Measurements from ENCODE around the gene SART3. TPM values are rescaled to one million over a fixed set of nuclear protein-coding genes. Genes with fewer than 3 reads are reported as not detected.

The SART3 gene
- total RNA-seq, 4 donors from 2014 or later = 67.8 to 205 (median 77.7) TPM

- DNase-seq = no peak
- TF ChIP-seq POLR2A (IDR thresholded peaks at IDR 0.05) = no peak
- TF ChIP-seq, protein P1, sequence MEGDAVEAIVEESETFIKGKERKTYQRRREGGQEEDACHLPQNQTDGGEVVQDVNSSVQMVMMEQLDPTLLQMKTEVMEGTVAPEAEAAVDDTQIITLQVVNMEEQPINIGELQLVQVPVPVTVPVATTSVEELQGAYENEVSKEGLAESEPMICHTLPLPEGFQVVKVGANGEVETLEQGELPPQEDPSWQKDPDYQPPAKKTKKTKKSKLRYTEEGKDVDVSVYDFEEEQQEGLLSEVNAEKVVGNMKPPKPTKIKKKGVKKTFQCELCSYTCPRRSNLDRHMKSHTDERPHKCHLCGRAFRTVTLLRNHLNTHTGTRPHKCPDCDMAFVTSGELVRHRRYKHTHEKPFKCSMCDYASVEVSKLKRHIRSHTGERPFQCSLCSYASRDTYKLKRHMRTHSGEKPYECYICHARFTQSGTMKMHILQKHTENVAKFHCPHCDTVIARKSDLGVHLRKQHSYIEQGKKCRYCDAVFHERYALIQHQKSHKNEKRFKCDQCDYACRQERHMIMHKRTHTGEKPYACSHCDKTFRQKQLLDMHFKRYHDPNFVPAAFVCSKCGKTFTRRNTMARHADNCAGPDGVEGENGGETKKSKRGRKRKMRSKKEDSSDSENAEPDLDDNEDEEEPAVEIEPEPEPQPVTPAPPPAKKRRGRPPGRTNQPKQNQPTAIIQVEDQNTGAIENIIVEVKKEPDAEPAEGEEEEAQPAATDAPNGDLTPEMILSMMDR (IDR thresholded peaks at IDR 0.05) = no peak
- H3K27me3 ChIP-seq = no peaks in the 10 kb centered on the region
- H3K4me3 ChIP-seq = no peak overlapping the region
- H3K27ac ChIP-seq = no peak overlapping the region
- H3K9me3 ChIP-seq = no peaks in the 10 kb centered on the region
- no peaks in the 10 kb centered on the region for H3K36me3 ChIP-seq
- no peaks in the 10 kb centered on the region for H3K4me1 ChIP-seq
Observed at GRCh38 chr12:108477055-108477880, 83.7 kb downstream of the SART3 start.

DNA sequence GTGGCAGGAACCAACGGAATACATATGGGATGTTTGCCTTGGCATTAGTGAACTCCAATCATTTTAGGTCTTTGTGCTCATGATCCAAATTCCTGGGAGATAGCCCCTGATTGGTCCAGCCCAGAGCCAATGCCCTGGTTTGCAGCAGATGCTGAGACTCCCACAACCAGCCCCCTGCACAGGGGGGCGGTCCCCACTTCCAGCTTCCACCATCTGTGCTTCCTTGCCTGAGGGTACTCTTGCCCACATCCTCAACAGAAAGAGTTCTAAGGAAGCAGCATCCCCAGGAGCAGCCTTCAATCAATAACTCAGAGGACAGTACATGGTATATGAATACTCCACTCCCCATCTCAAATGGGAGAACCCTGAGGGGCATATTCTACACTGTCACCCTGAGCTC, 85.6 kb downstream of the SART3 start:
- H3K36me3 ChIP-seq = no peaks in the 10 kb centered on the region
- TF ChIP-seq, protein P1 (IDR thresholded peaks at IDR 0.05) = no peak
- no peak for TF ChIP-seq POLR2A (IDR thresholded peaks at IDR 0.05)

DNA sequence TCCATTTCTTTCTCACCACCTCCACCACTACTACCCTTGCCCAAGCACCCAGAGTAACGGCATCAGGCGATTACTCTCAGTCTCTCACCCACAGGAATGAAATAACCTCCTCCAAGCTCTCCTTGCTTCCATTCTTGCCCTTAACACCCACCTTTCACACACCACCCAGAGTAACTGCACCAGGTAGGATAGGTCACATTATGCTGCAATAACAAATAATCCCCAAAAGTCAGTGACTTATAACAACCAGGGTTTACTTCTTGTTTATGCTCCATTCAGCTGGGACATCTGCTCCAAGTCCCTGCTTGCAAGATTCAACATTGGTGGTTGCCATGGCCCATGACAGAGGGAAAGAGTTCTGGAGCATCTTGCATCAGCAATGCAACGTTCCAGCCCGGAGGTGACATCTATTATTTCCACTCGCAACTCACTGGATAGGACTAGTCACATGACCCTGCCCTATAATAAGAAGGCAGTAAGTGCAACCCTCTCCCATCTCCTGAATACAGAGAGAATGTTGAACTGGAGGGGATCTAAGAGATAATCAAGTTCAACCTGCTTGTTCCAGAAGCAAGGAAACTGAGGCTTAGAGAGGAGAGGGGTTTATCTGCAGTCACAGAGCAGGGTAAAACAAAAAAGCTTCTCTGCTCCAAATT, 87.4 kb downstream of the SART3 start:
- Histone ChIP-seq H3K4me3 (no peak overlapping the region), H3K27me3 (no peaks in the 10 kb centered on the region), H3K9me3 (no peaks in the 10 kb centered on the region), H3K4me1 (no peaks in the 10 kb centered on the region), H3K36me3 (no peaks in the 10 kb centered on the region), H3K27ac (no peak overlapping the region)
- no peak for DNase-seq
- TF ChIP-seq, protein P1 (IDR thresholded peaks at IDR 0.05) = no peak
- no peak for TF ChIP-seq POLR2A (IDR thresholded peaks at IDR 0.05)

More for the DNA sequence above, 85.6 kb downstream of the SART3 start:
- H3K9me3 ChIP-seq = no peaks in the 10 kb centered on the region
- no peak overlapping the region for H3K27ac ChIP-seq
- H3K4me1 ChIP-seq = no peaks in the 10 kb centered on the region
- no peaks in the 10 kb centered on the region for H3K27me3 ChIP-seq
- no peak for DNase-seq
- no peak overlapping the region for H3K4me3 ChIP-seq

Other genes with a start within 250 kb of the SART3 start
- 10 to 100 TPM in 1 of 4 donors, 1 to 10 TPM in 3; 1.1 to 18.2 (median 4.1) TPM for gene CMKLR1, start 221.9 kb downstream of the SART3 start, total RNA-seq
- 10 to 100 TPM in 2 of 4 donors, 1 to 10 TPM in 2; 4.1 to 11.6 (median 8.6) TPM for gene FICD, start 45.9 kb downstream of the SART3 start, total RNA-seq
- 100 to 1,000 TPM; 121 to 146 (median 138) TPM for gene ISCU, start 1.4 kb upstream of the SART3 start, total RNA-seq
- 10 to 100 TPM in 1 of 4 donors, 1 to 10 TPM in 3; 1.8 to 17.3 (median 3.4) TPM for gene TMEM119, start 36.9 kb upstream of the SART3 start, total RNA-seq
- 1 to 10 TPM; 2.4 to 9.4 (median 5.9) TPM for gene SELPLG, start 72.7 kb upstream of the SART3 start, total RNA-seq
- gene CORO1C, start 170.3 kb upstream of the SART3 start, total RNA-seq = 100 to 1,000 TPM in 1 of 4 donors, 10 to 100 TPM in 3; 76.3 to 144 (median 87.4) TPM

Measured in Peyer's patch (tissue), 4 donors.